WERI-Rb-1 (cell line): ENCODE data around the gene STAU1.
"Not testable (repeated sequence)": the region's sequence is repeated elsewhere in the genome, so short reads cannot be mapped to it uniquely, and the experiment has no call there.

Experiments
- DNase-seq: peaks from one replicate; pipeline ENCODE4 v3.0.0-alpha.2; 2020
- H3K27ac ChIP-seq: fragments of 250-450 bp; sonication (Bioruptor Pico); 2 replicates; pipeline ENCODE4 v1.5.1; 2020; ENCODE audit warnings: mild to moderate bottlenecking, moderate library complexity
- H3K27me3 ChIP-seq: fragments of 250-450 bp; sonication (Bioruptor Pico); 2 replicates; pipeline ENCODE4 v1.5.1; 2021; ENCODE audit warnings: mild to moderate bottlenecking, low read depth, moderate library complexity; ENCODE audit not compliant: insufficient read depth, severe bottlenecking
- H3K36me3 ChIP-seq: fragments of 250-450 bp; sonication (Bioruptor Pico); 2 replicates; pipeline ENCODE4 v1.5.1; 2020; ENCODE audit warnings: mild to moderate bottlenecking, moderate library complexity
- H3K4me3 ChIP-seq: 2 replicates; pipeline ENCODE4 v1.5.1; 2011; ENCODE audit warnings: low read depth, mild to moderate bottlenecking, control low read depth, low read length
- H3K9me3 ChIP-seq: fragments of 250-450 bp; sonication (Bioruptor Pico); 2 replicates; pipeline ENCODE4 v1.5.1; 2021; ENCODE audit warnings: mild to moderate bottlenecking, moderate library complexity; ENCODE audit not compliant: severe bottlenecking
- TF ChIP-seq, protein P1 (sequence below): IDR thresholded peaks from 2 replicates; pipeline ENCODE4 v1.5.1; 2011; ENCODE audit warnings: low read depth, mild to moderate bottlenecking, control low read depth, inconsistent platforms, low read length

STAU1 gene

GRCh38 chr20:49096203-49096730 is 91.9 kb downstream of the STAU1 start:
- no peaks in the 10 kb centered on the region for H3K9me3 ChIP-seq
- no peak overlapping the region for H3K27ac ChIP-seq
- H3K4me3 ChIP-seq = no peak overlapping the region
- DNase-seq = no peak
- H3K27me3 ChIP-seq = no peaks in the 10 kb centered on the region
- TF ChIP-seq, protein P1, sequence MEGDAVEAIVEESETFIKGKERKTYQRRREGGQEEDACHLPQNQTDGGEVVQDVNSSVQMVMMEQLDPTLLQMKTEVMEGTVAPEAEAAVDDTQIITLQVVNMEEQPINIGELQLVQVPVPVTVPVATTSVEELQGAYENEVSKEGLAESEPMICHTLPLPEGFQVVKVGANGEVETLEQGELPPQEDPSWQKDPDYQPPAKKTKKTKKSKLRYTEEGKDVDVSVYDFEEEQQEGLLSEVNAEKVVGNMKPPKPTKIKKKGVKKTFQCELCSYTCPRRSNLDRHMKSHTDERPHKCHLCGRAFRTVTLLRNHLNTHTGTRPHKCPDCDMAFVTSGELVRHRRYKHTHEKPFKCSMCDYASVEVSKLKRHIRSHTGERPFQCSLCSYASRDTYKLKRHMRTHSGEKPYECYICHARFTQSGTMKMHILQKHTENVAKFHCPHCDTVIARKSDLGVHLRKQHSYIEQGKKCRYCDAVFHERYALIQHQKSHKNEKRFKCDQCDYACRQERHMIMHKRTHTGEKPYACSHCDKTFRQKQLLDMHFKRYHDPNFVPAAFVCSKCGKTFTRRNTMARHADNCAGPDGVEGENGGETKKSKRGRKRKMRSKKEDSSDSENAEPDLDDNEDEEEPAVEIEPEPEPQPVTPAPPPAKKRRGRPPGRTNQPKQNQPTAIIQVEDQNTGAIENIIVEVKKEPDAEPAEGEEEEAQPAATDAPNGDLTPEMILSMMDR = no peak
- H3K36me3 ChIP-seq = peaks cover 87% of the 10 kb centered on the region

GRCh38 chr20:49091762-49092161 is 96.4 kb downstream of the STAU1 start:
- Histone ChIP-seq H3K27me3 (no peaks in the 10 kb centered on the region), H3K4me3 (no peak overlapping the region), H3K9me3 (no peaks in the 10 kb centered on the region), H3K36me3 (peaks cover 90% of the 10 kb centered on the region), H3K27ac (no peak overlapping the region)
- no peak for DNase-seq
- TF ChIP-seq, protein P1 = no peak

GRCh38 chr20:49091104-49091503 is 97.0 kb downstream of the STAU1 start:
- Histone ChIP-seq H3K9me3 (no peaks in the 10 kb centered on the region), H3K27ac (no peak overlapping the region), H3K4me3 (no peak overlapping the region), H3K36me3 (peaks cover 90% of the 10 kb centered on the region), H3K27me3 (no peaks in the 10 kb centered on the region)
- TF ChIP-seq, protein P1 = no peak
- DNase-seq = no peak

DNA sequence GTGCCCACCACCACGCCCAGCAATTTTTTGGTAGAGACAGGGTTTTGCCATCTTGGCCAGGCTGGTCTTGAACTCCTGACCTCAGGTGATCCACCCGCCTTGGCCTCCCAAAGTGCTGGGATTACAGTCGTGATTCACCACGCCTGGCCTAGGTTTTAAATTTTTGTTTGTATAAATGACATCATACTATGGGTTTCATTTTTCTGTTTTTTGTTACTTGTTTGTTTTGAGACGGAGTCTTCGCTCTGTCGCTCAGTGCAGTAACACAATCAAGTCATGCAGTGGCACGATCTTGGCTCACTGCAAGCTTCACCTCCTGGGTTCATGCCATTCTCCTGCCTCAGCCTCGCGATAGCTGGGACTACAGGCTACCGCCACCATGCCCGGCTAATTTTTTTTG is 105.8 kb downstream of the STAU1 start:
- not testable (repeated sequence) for H3K27me3 ChIP-seq, H3K27ac ChIP-seq, DNase-seq, H3K9me3 ChIP-seq, H3K4me3 ChIP-seq
- peaks cover 93% of the 10 kb centered on the region for H3K36me3 ChIP-seq

DNA sequence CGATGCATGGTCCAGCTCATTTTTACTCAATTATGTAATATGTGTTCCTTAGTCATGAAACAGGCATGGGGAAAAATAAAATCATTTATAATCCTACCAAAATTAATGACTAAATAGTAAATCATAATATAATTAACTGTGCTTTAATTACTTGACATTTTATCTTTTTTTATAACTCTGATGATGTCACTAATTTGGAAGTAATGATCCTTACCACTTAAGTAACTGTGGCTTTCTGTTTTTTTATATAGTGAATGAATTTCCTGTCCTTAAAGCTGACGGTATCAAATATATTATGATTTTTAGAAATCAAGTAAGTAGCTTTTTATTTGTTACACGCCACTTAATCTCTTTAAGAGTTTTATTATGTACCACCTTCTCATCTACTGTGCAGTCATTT is 109.8 kb downstream of the STAU1 start:
- Histone ChIP-seq H3K36me3 (peaks cover 95% of the 10 kb centered on the region), H3K27me3 (no peaks in the 10 kb centered on the region), H3K4me3 (no peak overlapping the region), H3K27ac (no peak overlapping the region), H3K9me3 (no peaks in the 10 kb centered on the region)
- no peak for DNase-seq
- TF ChIP-seq, protein P1 = no peak

- TF ChIP-seq, protein P1 = no peak
- no peaks in the 10 kb centered on the region for H3K9me3 ChIP-seq
- H3K27ac ChIP-seq = no peak overlapping the region
- H3K36me3 ChIP-seq = peaks cover 96% of the 10 kb centered on the region
- no peak for DNase-seq
- no peak overlapping the region for H3K4me3 ChIP-seq
- no peaks in the 10 kb centered on the region for H3K27me3 ChIP-seq
These were observed 113.6 kb downstream of the STAU1 start for GRCh38 chr20:49074521-49074920.
